DND-41 (cell line): Measurements from ENCODE around the gene DDX49.

Experiments used
- CTCF ChIP-seq: IDR thresholded peaks from 2 replicates; pipeline ENCODE4 v1.5.1; 2012; ENCODE audit warnings: borderline replicate concordance, low read length, moderate library complexity, mild to moderate bottlenecking; ENCODE audit not compliant: poor library complexity, severe bottlenecking; ENCODE audit errors: extremely low read depth
- EZH2 ChIP-seq: IDR thresholded peaks from 3 replicates; pipeline ENCODE4 v1.6.1; 2012; ENCODE audit warnings: borderline replicate concordance, low read depth, mild to moderate bottlenecking, moderate library complexity, low read length, inconsistent platforms; ENCODE audit not compliant: severe bottlenecking

DNA sequence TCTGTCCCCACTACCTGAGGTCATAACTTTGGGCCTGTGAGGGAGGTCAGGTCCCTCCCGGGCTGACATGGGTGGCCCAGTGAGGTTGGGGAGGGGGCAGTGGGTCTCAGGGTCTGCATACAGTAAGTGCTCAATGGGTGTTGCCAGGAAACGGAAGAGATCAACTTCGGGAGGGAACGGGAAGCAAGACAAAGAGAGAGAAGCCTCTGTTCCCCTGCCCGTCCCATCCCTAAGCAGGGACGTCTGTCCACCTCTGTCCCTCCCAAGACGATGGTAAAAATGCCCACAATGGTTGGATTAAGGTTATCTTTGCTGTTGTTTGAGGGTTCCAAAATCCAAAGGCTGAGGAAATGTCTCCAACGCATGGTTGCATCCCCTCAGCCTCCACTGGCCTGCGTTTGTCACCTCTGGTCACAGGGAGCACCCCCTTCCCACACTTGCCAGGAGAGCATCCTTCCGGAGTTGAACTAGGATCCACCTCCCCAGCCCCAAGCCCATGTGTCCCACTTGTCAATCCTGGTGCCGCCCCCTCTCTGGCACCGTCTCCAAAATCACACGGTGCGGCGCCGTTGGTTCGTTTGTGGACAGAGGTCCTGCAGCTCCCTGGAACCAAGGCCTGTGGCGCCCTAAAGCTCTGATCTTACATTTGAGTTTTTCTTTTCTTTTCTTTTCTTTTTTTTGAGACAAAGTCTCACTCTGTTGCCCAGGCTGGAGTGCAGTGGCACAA, 22.3 kb downstream of the DDX49 start:
- TF ChIP-seq CTCF: no peak
- no peak for TF ChIP-seq EZH2
